DMS53 treated with DMSO at 0.1 percent for 48 hours (cell line): Measurements from ENCODE around the gene LGALS7B.
"Not testable (repeated sequence)": the region's sequence is repeated elsewhere in the genome, so short reads cannot be mapped to it uniquely, and the experiment has no call there.

Experiments used
- DNase-seq: peaks from one replicate; lab custom pipeline; 2025; ENCODE audit not compliant: unreplicated experiment; lab: John Stamatoyannopoulos, UW

LGALS7B gene

GRCh38 chr19:38817081-38817480, 28.1 kb downstream of the LGALS7B start:
- no peak for DNase-seq

- DNase-seq = peak; percentile 51
Measured at GRCh38 chr19:38819231-38819920, 30.4 kb downstream of the LGALS7B start.

DNA sequence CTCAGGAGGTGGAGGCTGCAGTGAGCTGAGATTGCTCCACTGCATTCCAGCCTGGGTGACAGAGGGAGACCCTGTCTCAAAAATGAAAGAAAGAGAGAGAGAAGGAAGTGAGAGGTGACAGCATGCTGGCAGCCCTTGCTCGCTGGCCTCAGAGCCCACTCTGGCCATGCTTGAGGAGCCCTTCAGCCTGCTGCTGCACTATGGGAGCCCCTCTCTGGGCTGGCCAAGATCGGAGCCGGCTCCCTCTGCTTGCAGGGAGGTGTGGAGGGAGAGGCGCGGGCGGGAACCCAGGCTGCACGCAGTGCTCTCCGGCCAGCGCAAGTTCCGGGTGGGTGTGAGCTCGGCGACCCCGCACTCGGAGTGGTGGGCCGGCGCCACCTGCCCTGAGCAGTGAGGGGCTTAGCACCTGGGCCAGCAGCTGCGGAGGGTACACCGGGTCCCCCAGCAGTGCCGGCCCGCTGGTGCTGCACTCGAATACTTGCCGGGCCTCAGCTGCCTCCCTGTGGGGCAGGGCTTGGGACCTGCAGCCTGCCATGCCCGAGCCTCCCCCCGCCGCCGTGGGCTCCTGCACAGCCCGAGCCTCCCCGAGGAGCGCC, 32.3 kb downstream of the LGALS7B start:
- not testable (repeated sequence) for DNase-seq

- not testable (repeated sequence) for DNase-seq
Measured at GRCh38 chr19:38825936-38826335, 36.9 kb downstream of the LGALS7B start.

DNA sequence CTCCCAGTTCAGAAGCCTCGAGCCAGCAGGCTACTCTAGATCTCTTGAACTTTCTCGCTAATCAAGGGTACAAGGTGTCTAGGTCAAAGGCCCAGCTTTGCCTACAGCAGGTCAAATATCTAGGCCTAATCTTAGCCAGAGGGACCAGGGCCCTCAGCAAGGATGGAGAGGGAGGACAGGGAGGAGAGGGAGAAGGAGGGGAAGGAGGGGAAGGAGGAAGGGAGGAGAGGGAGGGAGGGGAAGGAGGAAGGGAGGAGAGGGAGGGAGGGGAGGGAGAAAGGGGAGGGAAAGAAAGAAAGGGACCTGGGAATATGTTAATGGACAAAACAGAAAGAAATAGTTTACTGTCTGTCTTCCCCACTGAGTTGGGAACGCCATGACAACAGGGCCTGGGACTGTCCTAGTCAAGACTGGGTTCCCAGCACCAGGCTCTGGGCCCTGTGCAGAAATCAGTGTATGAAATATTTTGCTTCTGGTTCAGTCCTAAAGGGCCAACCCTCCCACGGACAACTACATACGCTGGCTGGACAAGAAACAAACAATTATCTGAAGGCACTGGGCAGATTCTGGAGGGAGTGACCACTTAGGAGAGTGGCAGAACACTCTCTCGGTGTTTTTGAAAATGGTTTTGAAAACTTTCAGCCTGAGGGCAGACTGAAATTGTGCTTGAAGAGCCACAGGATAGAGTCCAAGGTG, 38.0 kb downstream of the LGALS7B start:
- DNase-seq = no peak

- DNase-seq = not testable (repeated sequence)
Measured at GRCh38 chr19:38829203-38829602, 40.2 kb downstream of the LGALS7B start.

- no peak for DNase-seq
Measured at GRCh38 chr19:38830039-38830733, 41.2 kb downstream of the LGALS7B start.

DNA sequence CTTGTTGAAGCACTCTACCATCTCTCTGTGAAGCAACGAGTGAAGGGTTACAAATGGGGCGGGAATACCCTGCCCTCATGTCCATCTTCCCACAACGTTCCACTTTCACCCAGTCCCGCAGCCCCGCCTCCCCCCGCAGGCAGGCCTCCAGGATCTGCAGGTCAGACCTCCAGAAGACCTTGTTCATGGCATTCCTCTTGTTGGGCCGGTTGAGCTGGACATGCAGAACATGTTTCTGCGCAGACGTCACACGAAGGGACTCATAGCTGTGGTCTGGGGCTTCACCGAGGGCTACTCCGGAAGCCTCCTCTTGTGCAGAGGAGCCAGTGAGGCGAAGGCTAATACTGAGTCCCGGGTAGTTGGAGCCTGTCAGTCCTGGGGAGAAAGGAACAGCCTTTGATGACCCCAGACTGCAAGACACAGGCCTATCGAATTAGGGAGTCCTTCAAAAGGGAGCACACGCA, 42.2 kb downstream of the LGALS7B start:
- peak; percentile 84 for DNase-seq

GRCh38 chr19:38833092-38833425, 44.1 kb downstream of the LGALS7B start:
- no peak for DNase-seq

DNA sequence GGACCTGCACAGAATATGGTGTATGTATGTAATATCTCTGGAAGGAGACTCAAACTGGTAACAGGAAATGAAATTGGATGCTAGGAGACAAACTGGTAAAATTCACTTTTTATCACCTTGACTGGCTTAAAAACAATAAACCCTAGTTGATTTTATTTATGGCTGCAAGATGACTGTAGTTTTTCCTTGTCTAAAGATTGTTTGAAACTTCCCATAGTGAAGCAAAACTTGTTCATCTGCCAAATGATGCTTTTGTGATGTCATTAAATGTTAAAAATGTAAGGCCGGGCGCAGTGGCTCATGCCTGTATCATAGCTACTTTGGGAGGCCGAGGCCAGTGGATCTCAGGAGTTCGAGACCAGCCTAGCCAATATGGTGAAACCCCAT, 45.1 kb downstream of the LGALS7B start:
- DNase-seq = no peak

- no peak for DNase-seq
Measured at GRCh38 chr19:38834590-38834989, 45.6 kb downstream of the LGALS7B start.

- no peak for DNase-seq
Measured at GRCh38 chr19:38836159-38836982, 47.4 kb downstream of the LGALS7B start.

- no peak for DNase-seq
Measured at GRCh38 chr19:38836983-38837626, 48.1 kb downstream of the LGALS7B start.

- peak; percentile 83 for DNase-seq
Measured at GRCh38 chr19:38837656-38838121, 48.7 kb downstream of the LGALS7B start.

GRCh38 chr19:38838208-38838985, 49.4 kb downstream of the LGALS7B start:
- DNase-seq = peak; percentile 97

DNA sequence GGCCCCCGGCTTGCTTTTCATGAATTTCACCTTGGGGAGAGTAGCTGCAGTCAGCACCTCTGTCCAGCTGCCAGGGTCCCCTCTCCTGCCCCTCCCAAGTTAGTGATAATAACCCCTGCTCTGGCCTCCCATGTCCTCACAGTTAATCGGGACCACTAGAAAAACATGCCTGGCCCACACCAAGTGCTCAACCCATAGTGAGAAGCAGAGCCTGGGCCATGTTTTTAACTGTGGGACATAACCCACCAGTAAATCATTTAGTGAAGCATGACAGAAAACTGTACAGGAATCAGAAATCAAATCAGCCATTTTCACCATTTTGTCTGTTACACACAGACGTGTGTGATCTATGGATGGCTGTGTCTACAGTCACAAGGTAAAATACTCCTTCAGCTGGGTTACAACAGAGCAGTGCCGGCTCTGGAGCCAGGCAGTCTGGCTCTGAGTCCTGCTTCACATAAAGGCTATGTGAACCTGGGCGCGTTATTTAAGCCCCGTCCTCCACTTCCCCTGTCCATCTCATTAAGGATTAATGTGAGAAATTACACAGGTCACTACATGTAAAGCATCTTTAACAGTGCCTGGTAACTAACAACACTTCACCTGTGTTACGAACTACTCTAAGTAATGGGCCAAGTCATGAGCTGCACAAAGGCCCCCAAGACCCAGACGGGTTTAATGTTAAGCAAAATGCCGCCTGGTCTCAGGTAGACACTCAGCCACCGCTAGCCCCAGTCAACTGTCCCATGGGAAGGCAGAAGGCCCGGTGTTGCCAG, 50.2 kb downstream of the LGALS7B start:
- peak; percentile 49 for DNase-seq

DNA sequence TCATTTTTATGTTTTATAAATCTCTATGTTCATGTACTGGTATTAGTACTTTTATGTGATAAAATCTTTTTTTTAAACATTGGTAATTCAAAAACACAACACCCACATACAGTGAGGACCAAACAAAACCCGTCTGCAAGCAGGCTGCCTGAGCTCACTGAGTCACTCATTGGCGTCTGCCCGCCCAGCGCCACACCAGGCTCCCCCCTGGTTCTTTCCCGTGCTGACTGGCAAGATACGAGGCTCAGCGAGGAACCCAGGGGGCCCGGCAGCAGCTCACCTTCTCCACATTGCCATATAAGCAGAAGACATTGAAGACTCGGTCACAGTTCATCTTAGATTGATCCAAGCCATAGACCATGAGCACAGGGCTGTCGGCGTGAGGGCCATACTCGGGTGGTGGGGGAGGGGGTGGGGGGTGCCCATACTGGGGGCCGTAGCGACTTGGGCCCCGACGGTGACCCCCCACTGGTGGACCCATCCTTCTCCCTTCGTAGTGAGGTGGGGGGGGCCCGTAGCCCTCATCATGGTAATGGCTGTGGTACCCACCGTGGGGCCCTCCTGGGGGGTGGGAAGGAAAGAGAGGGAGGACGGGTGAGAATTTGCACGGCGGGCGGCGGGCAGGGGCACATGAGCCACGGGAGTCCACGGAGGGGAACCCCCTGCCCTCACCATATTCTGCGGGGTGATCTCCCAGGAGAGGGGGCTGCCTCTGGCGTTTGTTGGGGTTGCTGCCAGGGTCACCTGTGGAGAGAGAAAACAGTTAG, 51.0 kb downstream of the LGALS7B start:
- DNase-seq = no peak

GRCh38 chr19:38840583-38840968, 51.6 kb downstream of the LGALS7B start:
- no peak for DNase-seq
